Nephron progenitor cell (in vitro differentiated cells): Measurements from ENCODE around the gene RALB.

Source experiments
- DNase-seq: peaks from one replicate; pipeline ENCODE4 v3.0.0; 2021
- H3K27ac Mint-ChIP-seq: 2 replicates; pipeline ENCODE4 v1.8.0; 2021; ENCODE audit warnings: mild to moderate bottlenecking, moderate library complexity, mixed read lengths
- H3K27me3 Mint-ChIP-seq: 2 replicates; pipeline ENCODE4 v1.8.0; 2021; ENCODE audit warnings: mild to moderate bottlenecking, low read depth, mixed read lengths; ENCODE audit not compliant: poor library complexity
- H3K36me3 Mint-ChIP-seq: 2 replicates; pipeline ENCODE4 v1.8.0; 2021; ENCODE audit warnings: low read depth, mixed read lengths
- H3K4me1 Mint-ChIP-seq: 2 replicates; pipeline ENCODE4 v1.8.0; 2021; ENCODE audit warnings: mixed read lengths
- H3K4me3 Mint-ChIP-seq: 2 replicates; pipeline ENCODE4 v1.8.0; 2021; ENCODE audit warnings: mild to moderate bottlenecking, moderate library complexity, mixed read lengths
- H3K9me3 Mint-ChIP-seq: 2 replicates; pipeline ENCODE4 v1.8.0; 2021; ENCODE audit warnings: mild to moderate bottlenecking, moderate library complexity, mixed read lengths
- CTCF ChIP-seq: fragments of 200-600 bp; sonication (generic); IDR thresholded peaks from 2 replicates; pipeline ENCODE4 v1.5.0; 2021; ENCODE audit warnings: antibody characterized with exemption

The RALB gene

GRCh38 chr2:120247851-120248250 lies 4.8 kb upstream of the RALB start:
- no peak overlapping the region for H3K4me3 Mint-ChIP-seq
- peaks cover 4% of the 10 kb centered on the region for H3K9me3 Mint-ChIP-seq
- no peak for DNase-seq
- no peak overlapping the region for H3K27ac Mint-ChIP-seq
- no peaks in the 10 kb centered on the region for H3K36me3 Mint-ChIP-seq
- no peak for TF ChIP-seq CTCF
- H3K27me3 Mint-ChIP-seq = peaks cover 56% of the 10 kb centered on the region
- peaks cover 73% of the 10 kb centered on the region for H3K4me1 Mint-ChIP-seq

GRCh38 chr2:120250640-120251039 lies 2.0 kb upstream of the RALB start:
- Mint-ChIP-seq H3K36me3 (peaks cover 6% of the 10 kb centered on the region), H3K9me3 (peaks cover 4% of the 10 kb centered on the region), H3K27me3 (peaks cover 64% of the 10 kb centered on the region), H3K4me1 (peaks cover 71% of the 10 kb centered on the region), H3K27ac (no peak overlapping the region), H3K4me3 (no peak overlapping the region)
- DNase-seq = no peak
- no peak for TF ChIP-seq CTCF

- TF ChIP-seq CTCF = no peak
- Mint-ChIP-seq H3K27ac (no peak overlapping the region), H3K4me1 (peaks cover 70% of the 10 kb centered on the region), H3K36me3 (peaks cover 9% of the 10 kb centered on the region), H3K4me3 (no peak overlapping the region), H3K27me3 (peaks cover 64% of the 10 kb centered on the region), H3K9me3 (peaks cover 8% of the 10 kb centered on the region)
- no peak for DNase-seq
Observed at GRCh38 chr2:120251078-120251477, 1.6 kb upstream of the RALB start.

GRCh38 chr2:120251880-120252224 lies 800 bp upstream of the RALB start:
- Mint-ChIP-seq H3K36me3 (peaks cover 17% of the 10 kb centered on the region), H3K27ac (no peak overlapping the region), H3K4me3 (peak overlapping the region; percentile 96), H3K9me3 (peaks cover 14% of the 10 kb centered on the region), H3K4me1 (peaks cover 67% of the 10 kb centered on the region), H3K27me3 (peaks cover 59% of the 10 kb centered on the region)
- DNase-seq = no peak
- no peak for TF ChIP-seq CTCF

- Mint-ChIP-seq H3K9me3 (peaks cover 21% of the 10 kb centered on the region), H3K4me1 (peaks cover 63% of the 10 kb centered on the region), H3K36me3 (peaks cover 31% of the 10 kb centered on the region), H3K27me3 (peaks cover 45% of the 10 kb centered on the region), H3K4me3 (peak overlapping the region; percentile 94), H3K27ac (peak overlapping the region; percentile 36)
- peak; percentile 79 for DNase-seq
- no peak for TF ChIP-seq CTCF
Observed at GRCh38 chr2:120253021-120253882, 600 bp downstream of the RALB start.

GRCh38 chr2:120254178-120254577 lies 1.5 kb downstream of the RALB start:
- TF ChIP-seq CTCF = no peak
- Mint-ChIP-seq H3K36me3 (peaks cover 40% of the 10 kb centered on the region), H3K27me3 (peaks cover 42% of the 10 kb centered on the region), H3K27ac (no peak overlapping the region), H3K9me3 (peaks cover 29% of the 10 kb centered on the region), H3K4me3 (peak overlapping the region; percentile 94), H3K4me1 (peaks cover 62% of the 10 kb centered on the region)
- DNase-seq = no peak
